Coronary artery (tissue), 2 donors: Measurements from ENCODE around the gene RBM19.

Experiments
- DNase-seq: peaks from one replicate; pipeline ENCODE4 v3.0.0-alpha.2; 2017; ENCODE audit warnings: low spot score
- H3K27ac ChIP-seq, 2 donors: fragments of 200-600 bp; sonication (generic); one replicate each; pipeline ENCODE4 v1.5.1; 2016 to 2019
- H3K4me3 ChIP-seq: fragments of 200-600 bp; sonication (generic); 2 replicates; pipeline ENCODE4 v1.5.1; 2016; ENCODE audit warnings: mild to moderate bottlenecking, moderate library complexity
- TF ChIP-seq, protein P1 (sequence below): fragments of 200-600 bp; sonication (generic); IDR thresholded peaks from one replicate; pipeline ENCODE4 v1.5.1; 2019; ENCODE audit warnings: antibody characterized with exemption

Gene RBM19

DNA sequence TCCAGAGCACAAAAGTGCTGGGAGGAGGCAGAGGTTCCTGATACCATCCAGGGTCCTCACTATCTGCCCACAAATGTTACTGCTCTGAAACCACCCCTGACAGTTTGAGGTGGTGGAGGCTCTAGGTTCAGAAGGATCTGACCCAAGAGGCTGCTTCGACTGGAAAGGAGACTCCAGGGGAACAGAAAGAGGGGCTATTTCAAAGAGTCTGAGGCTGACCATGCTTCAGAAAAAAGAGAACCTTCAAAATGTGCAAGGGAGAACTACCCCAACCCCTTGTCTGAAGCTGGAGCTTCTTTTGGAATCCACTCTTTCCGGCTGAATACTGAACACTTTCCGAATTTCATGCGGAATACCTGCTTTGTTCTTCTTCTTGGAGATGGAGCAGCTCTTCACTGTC lies 41.8 kb downstream of the RBM19 start:
- TF ChIP-seq, protein P1, sequence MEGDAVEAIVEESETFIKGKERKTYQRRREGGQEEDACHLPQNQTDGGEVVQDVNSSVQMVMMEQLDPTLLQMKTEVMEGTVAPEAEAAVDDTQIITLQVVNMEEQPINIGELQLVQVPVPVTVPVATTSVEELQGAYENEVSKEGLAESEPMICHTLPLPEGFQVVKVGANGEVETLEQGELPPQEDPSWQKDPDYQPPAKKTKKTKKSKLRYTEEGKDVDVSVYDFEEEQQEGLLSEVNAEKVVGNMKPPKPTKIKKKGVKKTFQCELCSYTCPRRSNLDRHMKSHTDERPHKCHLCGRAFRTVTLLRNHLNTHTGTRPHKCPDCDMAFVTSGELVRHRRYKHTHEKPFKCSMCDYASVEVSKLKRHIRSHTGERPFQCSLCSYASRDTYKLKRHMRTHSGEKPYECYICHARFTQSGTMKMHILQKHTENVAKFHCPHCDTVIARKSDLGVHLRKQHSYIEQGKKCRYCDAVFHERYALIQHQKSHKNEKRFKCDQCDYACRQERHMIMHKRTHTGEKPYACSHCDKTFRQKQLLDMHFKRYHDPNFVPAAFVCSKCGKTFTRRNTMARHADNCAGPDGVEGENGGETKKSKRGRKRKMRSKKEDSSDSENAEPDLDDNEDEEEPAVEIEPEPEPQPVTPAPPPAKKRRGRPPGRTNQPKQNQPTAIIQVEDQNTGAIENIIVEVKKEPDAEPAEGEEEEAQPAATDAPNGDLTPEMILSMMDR: no peak
- Histone ChIP-seq H3K4me3 (no peak overlapping the region), H3K27ac (no peak overlapping the region)
- no peak for DNase-seq

DNA sequence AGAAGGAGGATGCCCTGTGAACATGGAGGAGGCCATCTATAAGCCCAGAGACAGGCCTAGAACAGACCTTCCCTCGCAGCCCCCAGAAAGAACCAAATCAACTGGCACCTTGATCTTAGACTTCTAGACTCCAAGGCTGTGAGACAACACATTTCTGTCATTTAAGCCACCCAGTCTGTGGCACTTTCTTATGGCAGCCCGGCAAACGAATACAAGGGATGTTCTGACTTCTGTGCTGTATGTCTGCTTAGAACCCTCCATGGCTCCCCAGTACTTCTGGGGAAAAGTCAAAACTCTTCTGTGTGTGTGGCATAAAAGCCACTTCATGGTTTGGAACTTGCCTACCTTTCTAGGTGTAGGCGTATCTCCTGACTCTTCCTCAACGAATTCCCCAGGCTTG lies 42.9 kb downstream of the RBM19 start:
- H3K4me3 ChIP-seq: no peak overlapping the region

DNA sequence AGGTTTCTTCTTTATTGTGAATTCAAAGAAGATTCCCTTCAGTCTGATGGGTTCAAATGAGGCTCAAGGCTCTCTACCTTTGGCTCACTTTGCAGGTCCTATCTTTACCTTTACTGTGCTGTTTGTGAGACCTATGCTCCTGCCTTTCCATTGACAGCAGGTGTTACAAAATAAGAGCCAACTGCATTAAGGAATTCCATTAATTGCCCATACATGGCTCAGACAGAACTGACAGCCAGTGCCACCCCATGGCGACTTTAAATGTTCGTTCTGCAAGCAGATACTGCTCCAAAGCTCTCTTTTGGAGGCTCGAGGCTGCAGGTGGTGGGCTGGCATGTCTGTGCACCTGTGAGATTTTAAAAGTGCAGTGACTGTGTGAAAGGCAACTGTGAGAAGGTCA lies 44.7 kb downstream of the RBM19 start:
- TF ChIP-seq, protein P1: no peak
- Histone ChIP-seq H3K4me3 (no peak overlapping the region), H3K27ac (no peak overlapping the region)
- no peak for DNase-seq

More for the DNA sequence above, 42.9 kb downstream of the RBM19 start:
- no peak for DNase-seq
- TF ChIP-seq, protein P1: no peak
- H3K27ac ChIP-seq: no peak overlapping the region

DNA sequence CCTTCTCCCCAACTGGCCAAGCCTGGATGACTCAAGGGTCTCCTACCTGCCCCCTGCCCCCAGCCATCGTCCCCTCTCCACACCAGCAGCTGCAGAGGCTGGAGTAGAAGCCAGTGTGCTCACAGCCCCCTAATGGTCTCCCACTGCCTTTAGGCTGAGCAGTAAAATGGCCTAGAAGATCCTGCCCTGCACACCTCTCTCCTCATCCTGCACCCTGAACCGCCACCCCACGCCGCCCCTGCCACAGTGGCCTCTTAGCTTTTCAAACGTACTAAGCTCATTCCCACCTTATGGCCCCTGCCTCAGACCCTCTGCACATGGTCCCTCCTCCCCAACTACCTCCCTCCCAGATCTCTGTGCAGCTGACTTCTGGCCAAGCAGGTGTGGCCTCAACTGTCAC lies 46.3 kb downstream of the RBM19 start:
- no peak for DNase-seq
- H3K4me3 ChIP-seq: no peak overlapping the region
- TF ChIP-seq, protein P1: no peak
- H3K27ac ChIP-seq: no peak overlapping the region

DNA sequence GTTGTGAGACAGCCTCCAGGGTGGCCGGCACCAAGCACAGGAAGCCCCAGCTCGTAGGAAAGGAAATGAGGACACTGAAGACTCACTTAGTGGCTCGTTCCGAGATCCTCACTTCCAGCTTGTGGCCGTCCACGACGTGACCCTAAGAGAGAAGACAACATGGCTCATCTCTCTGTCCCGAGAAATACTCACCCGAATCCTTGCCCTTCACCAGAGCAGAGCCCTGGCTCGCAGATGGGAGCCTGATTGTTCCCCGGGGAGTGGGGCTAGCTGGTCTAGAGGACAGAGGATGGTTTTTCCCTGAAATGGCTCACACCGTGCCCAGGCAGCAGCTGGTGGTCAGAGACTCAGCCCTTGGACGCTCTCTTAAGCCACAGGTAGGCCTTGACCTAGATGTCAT lies 47.8 kb downstream of the RBM19 start:
- H3K4me3 ChIP-seq: no peak overlapping the region
- DNase-seq: no peak
- TF ChIP-seq, protein P1: no peak
- no peak overlapping the region for H3K27ac ChIP-seq

DNA sequence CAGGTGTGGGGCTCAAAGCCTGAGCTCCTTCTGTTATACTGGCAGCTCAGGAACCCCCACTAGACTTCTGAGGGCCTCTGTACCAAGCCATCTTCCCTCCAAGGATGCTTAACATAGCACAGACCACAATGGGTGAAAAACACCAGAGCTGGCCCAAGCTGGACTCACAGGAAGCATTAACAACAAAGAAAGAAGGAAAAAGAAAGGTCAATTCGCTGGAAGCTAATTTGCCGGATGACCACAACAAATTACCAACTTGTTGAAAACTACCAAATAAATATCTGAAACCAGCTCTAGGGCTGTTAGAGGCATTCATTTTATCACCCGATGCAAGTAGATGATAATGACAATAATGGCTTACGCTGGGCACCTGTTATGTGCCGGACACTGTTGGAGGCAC lies 48.7 kb downstream of the RBM19 start:
- no peak for DNase-seq
- TF ChIP-seq, protein P1: no peak
- H3K4me3 ChIP-seq: no peak overlapping the region
- H3K27ac ChIP-seq: no peak overlapping the region

DNA sequence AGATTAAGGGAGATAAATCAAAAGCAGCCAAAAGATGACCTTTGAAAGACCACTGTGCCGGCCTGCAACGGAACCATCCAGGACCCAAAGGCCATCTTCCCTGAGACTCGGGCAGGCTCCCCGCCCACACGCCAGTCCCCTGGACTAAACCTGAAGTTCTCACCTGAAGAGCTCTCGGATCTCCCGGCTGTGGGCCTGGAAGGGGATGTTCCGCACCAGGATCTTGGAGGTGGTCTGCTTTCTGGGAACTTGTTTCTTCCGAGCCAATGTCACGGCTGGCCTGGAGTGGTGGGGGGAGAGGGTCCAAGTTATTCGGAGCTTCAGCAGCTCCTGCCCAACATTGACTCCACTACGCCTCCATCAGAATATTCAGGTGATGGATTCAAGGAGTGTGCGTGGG lies 51.3 kb downstream of the RBM19 start:
- Histone ChIP-seq H3K27ac (no peak overlapping the region), H3K4me3 (no peak overlapping the region)
- TF ChIP-seq, protein P1: no peak
- no peak for DNase-seq
